Immature natural killer cell (primary cell): ENCODE results near the gene CFAP298. TPM values are rescaled to one million over a fixed set of nuclear protein-coding genes. Genes with fewer than 3 reads are reported as not detected.
"Not testable (repeated sequence)": the region's sequence is repeated elsewhere in the genome, so short reads cannot be mapped to it uniquely, and the experiment has no call there.

Experiments
- DNase-seq, 3 donors: peaks; one replicate each; pipeline ENCODE4 v3.0.0; 2022; ENCODE audit warnings: mixed read lengths in 1 of 3
- H3K27ac Mint-ChIP-seq, 6 donors: one replicate each; pipeline ENCODE4 v1.8.0; 2020; ENCODE audit warnings: mixed read lengths in 6 of 6, mild to moderate bottlenecking in 5 of 6, inconsistent platforms in 4 of 6, moderate library complexity in 3 of 6
- H3K27me3 Mint-ChIP-seq, 3 donors: one replicate each; pipeline ENCODE4 v1.8.0; 2020 to 2021; ENCODE audit warnings: low read depth in 3 of 3, mild to moderate bottlenecking in 3 of 3, mixed read lengths in 3 of 3, moderate library complexity in 3 of 3, inconsistent platforms in 1 of 3
- H3K36me3 Mint-ChIP-seq, 3 donors: one replicate each; pipeline ENCODE4 v1.8.0; 2020; ENCODE audit warnings: mixed read lengths in 3 of 3, inconsistent platforms in 2 of 3, mild to moderate bottlenecking in 2 of 3
- H3K4me1 Mint-ChIP-seq, 2 donors: one replicate each; pipeline ENCODE4 v1.8.0; 2020; ENCODE audit warnings: inconsistent platforms in 2 of 2, mild to moderate bottlenecking in 2 of 2, mixed read lengths in 2 of 2, moderate library complexity in 1 of 2
- H3K4me3 Mint-ChIP-seq, 5 donors: one replicate each; pipeline ENCODE4 v1.8.0; 2020; ENCODE audit warnings: mild to moderate bottlenecking in 5 of 5, mixed read lengths in 5 of 5, inconsistent platforms in 3 of 5, moderate library complexity in 3 of 5
- H3K9me3 Mint-ChIP-seq, 6 donors: one replicate each; pipeline ENCODE4 v1.8.0; 2020; ENCODE audit warnings: mild to moderate bottlenecking in 6 of 6, mixed read lengths in 6 of 6, inconsistent platforms in 4 of 6, moderate library complexity in 3 of 6
- polyA plus RNA-seq, 3 donors: library from polyadenylated mRNA; unstranded; fragments of 300-500 nt; fragmentation: Illumina TruSeq; gene quantifications; one replicate each; pipeline ENCODE4 v1.2.3, GENCODE V29; 2021

CFAP298 gene, protein sequence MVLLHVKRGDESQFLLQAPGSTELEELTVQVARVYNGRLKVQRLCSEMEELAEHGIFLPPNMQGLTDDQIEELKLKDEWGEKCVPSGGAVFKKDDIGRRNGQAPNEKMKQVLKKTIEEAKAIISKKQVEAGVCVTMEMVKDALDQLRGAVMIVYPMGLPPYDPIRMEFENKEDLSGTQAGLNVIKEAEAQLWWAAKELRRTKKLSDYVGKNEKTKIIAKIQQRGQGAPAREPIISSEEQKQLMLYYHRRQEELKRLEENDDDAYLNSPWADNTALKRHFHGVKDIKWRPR
- polyA plus RNA-seq = 10 to 100 TPM; 40.2 to 56.2 (median 46.8) TPM

DNA sequence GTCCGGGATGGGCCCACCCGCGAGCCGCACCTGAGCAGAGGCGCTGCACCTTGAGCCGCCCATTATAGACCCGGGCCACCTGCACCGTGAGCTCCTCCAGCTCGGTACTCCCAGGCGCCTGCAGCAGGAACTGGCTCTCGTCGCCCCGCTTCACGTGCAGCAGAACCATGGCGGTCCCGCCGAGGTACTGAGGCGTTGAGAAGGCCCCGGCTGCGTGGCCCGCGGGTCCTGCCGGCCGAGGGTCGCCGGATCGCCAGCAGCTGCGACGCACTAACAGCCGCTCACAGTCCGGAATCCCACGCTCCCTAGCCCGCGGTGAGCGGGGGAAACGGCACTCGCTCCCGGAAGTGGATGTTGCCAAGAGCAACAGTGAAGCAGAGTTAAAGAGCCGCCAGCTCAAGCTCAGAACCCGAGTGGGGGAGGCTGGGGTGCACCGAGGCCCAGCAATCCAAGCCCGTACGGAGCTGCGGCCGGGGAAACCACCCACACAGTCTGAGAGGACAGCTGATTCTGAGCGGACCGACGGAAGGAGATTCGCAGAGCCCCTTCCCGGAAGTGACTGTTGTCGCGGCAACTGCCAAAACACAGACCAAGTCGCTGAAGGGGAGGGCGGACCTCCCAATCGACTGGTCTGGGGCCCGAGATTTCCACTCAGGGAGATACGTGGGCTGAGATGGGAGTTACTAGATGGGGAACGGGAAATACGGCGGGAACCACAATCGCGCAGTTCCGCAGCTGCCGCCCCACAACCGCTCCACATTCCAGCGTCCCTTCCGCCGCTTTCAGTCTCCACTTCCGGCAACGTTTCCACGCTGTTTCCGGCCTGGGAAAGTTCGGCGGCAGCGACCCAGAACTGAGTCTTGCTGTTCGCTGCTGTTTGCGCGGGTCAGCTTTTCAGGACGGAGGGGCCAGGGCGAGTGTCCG, at the start of gene CFAP298:
Gene CFAP298, minus strand, starts transcription at position 303 of the 924 bp plus-strand sequence. Its CDS starts 134 bp downstream, at position 169.
- peak; percentile 90 to 92 (median 91) for DNase-seq
- Mint-ChIP-seq H3K36me3 (peaks cover 7 to 9% (median 9%) of the 10 kb centered on the region in 3 donors), H3K27me3 (peaks cover 6 to 14% (median 7%) of the 10 kb centered on the region in 3 donors)

DNA sequence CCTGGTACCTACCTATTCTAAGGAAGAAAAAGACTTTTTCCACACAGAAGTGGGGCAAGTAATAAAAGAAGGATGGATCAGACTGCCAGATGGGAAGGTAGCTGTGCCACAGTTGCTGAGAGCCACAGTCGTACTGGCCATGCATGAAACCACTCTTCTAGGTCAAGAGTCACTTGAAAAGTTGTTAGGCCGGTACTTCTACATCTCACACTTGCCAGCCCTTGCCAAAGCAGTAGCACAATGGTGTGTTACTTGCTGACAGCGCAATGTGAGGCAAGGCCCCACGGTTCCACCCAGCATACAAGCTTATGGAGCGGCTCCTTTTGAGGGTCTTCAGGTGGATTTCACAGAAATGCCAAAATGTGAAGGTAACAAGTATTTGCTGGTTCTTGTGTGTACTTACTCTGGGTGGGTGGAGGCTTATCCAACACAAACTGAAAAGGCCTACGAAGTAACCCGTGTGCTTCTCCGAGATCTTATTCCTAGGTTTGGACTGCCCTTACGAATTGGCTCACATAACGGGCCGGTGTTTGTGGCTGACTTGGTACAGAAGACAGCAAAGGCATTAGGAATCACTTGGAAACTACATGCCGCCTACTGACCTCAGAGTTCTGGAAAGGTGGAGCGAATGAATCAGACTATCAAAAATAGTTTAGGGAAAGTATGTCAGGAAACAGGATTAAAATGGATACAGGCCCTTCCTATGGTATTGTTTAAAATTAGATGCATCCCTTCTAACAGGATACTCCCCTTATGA, 49.0 kb upstream of the CFAP298 start:
- not testable (repeated sequence) for H3K4me1 Mint-ChIP-seq, H3K27ac Mint-ChIP-seq, DNase-seq, H3K4me3 Mint-ChIP-seq, H3K27me3 Mint-ChIP-seq
- Mint-ChIP-seq H3K36me3 (peaks cover 50 to 85% (median 59%) of the 10 kb centered on the region in 3 donors), H3K9me3 (peaks cover 20 to 34% (median 27%) of the 10 kb centered on the region in 6 donors)

More for the DNA sequence above, at the start of gene CFAP298:
- Mint-ChIP-seq H3K27ac (peak within 1 kb of the TSS; percentile 95 to 99 (median 98)), H3K4me1 (peaks cover 20 to 33% of the 10 kb centered on the region in 2 donors), H3K4me3 (peak within 1 kb of the TSS; percentile 90 to 98 (median 97)), H3K9me3 (no peaks in the 10 kb centered on the region)

DNA sequence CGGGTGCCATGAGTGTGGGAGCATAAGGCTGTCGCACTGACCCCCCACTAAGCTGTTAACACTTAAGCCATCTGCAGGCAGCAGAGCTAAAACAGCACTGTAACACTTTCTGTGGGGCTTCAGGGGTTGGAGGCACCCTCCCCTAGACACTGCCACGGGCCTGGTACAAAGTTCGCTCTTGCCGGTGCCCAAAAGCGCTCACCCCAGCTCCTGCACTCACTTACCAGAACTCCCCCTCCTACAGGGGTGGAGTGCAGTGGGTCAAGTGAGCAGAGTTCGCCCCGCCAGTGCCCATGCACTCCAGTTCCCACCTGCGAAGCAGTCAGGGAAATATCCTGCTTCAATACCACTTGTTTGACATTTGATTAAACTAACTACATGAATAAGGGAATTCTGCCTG, 46.3 kb upstream of the CFAP298 start:
- H3K27me3 Mint-ChIP-seq = peaks cover 0 to 3% (median 0%) of the 10 kb centered on the region in 3 donors
- H3K4me1 Mint-ChIP-seq = no peaks in the 10 kb centered on the region
- DNase-seq = no peak
- no peak overlapping the region for H3K4me3 Mint-ChIP-seq
- H3K36me3 Mint-ChIP-seq = peaks cover 28 to 67% (median 36%) of the 10 kb centered on the region in 3 donors
- no peak overlapping the region for H3K27ac Mint-ChIP-seq
- peaks cover 0 to 7% (median 2%) of the 10 kb centered on the region in 6 donors for H3K9me3 Mint-ChIP-seq

DNA sequence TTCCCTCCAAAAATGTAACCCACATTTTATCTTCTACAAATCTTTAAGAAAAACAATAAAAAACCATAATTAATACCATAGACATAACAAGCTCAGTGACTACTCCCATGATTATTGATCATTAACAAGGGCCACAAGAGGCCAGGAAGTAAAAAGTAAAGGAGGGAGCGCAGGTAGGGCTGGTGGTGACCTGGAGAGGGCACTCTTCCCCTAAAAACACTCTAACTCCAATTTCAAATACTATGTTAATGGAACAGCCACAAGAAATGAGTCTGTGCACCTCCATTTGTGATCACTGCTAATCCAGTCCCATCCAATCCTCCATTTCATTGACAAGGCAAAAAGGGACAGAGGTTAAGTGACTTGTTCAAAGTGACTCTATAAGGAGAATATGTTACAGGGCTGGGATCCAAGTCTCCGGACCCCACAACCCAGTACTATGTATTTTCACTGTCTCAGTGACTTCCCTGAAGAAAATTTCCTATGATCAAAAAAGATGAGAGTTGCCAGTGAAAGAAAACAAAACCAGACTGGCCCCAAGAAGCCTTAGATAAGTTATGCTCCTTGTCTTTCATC, 41.2 kb upstream of the CFAP298 start:
- Mint-ChIP-seq H3K27me3 (no peaks in the 10 kb centered on the region), H3K36me3 (peaks cover 10 to 31% (median 18%) of the 10 kb centered on the region in 3 donors), H3K4me3 (no peak overlapping the region), H3K4me1 (no peaks in the 10 kb centered on the region), H3K9me3 (no peaks in the 10 kb centered on the region), H3K27ac (no peak overlapping the region)
- peak in 2 of 3 donors; percentile 6 to 19 for DNase-seq

DNA sequence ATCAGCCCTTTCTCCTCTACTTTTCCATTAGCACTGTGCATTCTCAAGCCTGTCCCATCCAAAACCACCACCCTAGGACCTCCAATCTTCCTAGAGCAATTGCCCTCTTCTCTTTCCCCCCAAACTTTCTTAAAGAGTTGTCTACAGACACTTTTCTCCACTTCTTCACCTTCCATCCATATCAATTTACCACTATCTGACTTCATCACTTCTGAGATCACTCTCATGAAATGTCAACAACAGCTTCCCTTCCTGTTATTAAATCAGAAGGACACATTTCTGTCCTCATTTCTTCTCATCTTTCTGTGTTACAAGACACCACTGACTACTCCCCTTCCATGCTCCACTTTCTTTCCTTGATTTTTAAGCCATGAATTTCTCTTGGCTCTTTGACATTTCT, 36.0 kb upstream of the CFAP298 start:
- H3K27ac Mint-ChIP-seq = no peak overlapping the region
- H3K27me3 Mint-ChIP-seq = no peaks in the 10 kb centered on the region
- H3K4me3 Mint-ChIP-seq = no peak overlapping the region
- DNase-seq = no peak
- H3K9me3 Mint-ChIP-seq = no peaks in the 10 kb centered on the region
- H3K4me1 Mint-ChIP-seq = no peaks in the 10 kb centered on the region
- H3K36me3 Mint-ChIP-seq = peaks cover 4 to 17% (median 17%) of the 10 kb centered on the region in 3 donors

DNA sequence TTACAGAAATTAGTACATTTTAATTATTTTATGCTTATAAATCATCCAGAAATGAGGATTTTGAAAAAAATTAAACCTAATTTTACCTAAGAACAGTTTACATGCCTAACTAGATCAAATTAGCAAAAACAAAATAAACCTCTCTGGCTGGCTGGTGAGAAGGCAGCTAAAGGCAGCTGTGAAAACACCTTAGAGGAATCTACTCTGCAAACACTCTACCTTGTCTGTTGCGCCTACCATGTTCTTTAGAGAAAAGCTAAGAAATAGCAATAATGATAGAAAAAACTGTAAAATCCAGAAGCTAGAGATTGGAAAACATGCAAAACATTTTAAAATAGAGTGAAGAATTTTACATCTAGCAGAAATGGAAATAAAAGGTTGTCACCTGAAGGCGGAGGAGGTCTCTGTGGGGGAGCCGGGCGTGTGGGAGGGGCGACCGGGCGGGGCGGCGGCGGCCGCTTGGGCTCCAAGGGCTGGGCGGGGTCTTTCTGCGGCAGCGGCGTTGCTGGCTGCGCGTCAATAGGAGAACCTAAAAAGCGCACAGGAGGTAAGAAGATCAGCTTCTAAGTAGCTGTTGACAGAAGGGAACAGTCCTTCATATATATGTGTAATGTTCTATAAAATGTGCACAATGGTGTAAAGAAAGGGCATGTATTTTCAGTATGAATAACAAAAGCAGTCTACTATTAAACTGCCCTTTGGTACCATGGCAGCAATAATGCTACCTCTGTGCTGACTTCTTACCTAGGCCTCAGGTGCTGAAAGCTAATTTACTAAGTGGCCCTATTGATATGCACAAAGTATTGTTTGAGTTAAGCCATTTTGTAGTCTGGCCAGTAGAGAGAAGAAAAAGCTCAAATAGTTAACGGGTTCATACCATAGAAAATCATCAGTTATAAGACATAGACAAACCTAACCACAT, 33.3 kb upstream of the CFAP298 start:
- Mint-ChIP-seq H3K27ac (peak overlapping the region in 1 of 6 donors; percentile 6), H3K27me3 (no peaks in the 10 kb centered on the region), H3K9me3 (no peaks in the 10 kb centered on the region), H3K4me1 (no peaks in the 10 kb centered on the region), H3K36me3 (peaks cover 4 to 27% (median 17%) of the 10 kb centered on the region in 3 donors), H3K4me3 (no peak overlapping the region)
- DNase-seq = no peak

DNA sequence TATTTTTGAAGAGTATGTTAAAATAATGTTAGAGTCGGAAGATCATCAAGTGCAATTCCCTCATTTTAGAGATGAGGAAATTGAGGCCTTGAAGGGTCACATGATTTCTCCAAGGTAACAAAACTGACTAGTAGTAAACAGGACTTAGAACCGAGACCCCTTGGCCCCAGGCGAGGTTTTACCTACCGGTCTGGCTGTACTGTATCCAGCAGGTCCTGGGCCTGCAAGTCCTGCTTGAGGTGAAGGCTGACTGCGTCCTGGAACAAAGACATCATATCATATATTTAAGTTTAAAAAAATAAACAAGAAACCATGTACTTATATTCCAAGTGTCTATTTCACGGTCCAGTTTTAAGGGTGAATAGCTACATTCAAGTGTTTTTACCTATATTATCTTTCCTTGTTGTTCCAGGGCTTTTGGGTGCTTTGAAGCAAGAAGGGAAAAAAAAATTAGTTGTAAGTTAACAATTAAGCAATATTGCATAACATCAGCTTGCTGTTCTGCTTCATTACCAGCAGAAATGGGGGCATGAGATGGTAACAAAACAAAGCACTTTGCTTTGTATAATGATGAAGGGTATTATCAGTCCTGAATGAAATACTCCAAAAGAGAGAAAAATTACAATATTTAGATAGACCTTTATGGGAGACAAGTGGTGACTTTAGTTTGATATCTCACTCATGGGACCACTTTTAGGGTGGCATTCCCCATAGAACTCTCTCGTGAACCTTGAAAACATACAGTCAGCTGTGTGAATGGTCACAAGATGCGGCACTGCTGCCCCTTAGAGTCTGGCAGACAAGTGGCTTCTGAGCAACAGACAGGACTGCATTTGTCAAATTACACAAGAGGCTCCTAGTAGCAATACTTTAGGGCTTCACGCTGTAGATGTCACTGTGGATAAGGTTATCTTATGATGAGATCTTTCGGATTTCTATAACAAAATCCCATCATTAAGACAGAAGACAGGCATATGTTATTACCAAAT, 29.8 kb upstream of the CFAP298 start:
- Mint-ChIP-seq H3K27me3 (no peaks in the 10 kb centered on the region), H3K36me3 (peaks cover 13 to 38% (median 22%) of the 10 kb centered on the region in 3 donors), H3K27ac (no peak overlapping the region)

DNA sequence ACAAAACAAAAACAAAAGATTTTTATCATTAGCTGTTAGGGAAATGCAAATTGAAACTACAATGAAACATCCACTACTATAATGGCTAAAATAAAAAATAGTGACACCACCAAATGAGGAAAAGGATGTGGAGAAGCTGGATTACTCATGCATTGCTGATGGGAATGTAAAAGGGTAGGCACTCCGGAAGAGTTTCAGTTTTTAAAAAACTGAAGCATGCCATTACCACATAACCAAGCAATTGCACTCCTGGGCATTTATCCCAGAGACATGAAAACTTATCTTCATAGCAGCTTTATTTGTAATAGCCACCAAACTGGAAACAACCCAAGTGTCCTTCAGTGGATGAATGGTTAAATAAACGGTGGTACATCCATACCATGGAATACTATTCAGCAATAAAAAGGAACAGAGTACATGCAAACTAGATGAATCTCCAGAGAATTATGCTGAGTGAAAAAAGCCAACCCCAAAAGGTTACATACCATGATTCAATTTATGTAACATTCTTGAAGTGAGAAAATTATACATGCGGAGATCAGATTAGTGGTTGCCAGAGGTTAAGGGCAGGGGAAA, 14.5 kb upstream of the CFAP298 start:
- no peaks in the 10 kb centered on the region for H3K9me3 Mint-ChIP-seq
- no peak overlapping the region for H3K27ac Mint-ChIP-seq
- H3K4me3 Mint-ChIP-seq = no peak overlapping the region
- peaks cover 4 to 22% (median 10%) of the 10 kb centered on the region in 3 donors for H3K36me3 Mint-ChIP-seq
- H3K27me3 Mint-ChIP-seq = peaks cover 0 to 6% (median 2%) of the 10 kb centered on the region in 3 donors
- peaks cover 2 to 7% of the 10 kb centered on the region in 2 donors for H3K4me1 Mint-ChIP-seq
- no peak for DNase-seq

More for the DNA sequence above, 29.8 kb upstream of the CFAP298 start:
- H3K4me1 Mint-ChIP-seq = no peaks in the 10 kb centered on the region
- no peaks in the 10 kb centered on the region for H3K9me3 Mint-ChIP-seq
- no peak for DNase-seq
- H3K4me3 Mint-ChIP-seq = no peak overlapping the region

DNA sequence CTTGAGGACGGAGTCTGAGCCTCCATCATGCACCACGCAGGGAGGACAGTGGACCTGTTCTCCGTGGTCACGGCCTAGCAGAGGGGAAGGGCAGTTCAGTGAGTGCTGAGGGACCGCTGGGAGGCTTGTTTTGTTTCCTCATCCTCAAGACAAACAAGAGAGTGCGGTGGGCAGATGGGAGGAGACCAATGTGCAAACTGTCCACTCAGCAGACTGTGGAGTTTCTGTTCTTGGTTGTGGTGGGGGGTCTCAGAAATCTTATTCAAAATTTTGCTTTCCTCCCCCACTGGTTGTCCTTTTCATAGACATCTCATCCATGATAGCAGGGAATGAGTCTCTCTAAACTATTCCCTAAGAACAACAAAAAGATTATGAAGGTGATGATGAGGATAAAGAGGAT, 6.0 kb upstream of the CFAP298 start:
- not testable (repeated sequence) for DNase-seq, H3K4me1 Mint-ChIP-seq, H3K27ac Mint-ChIP-seq, H3K9me3 Mint-ChIP-seq, H3K4me3 Mint-ChIP-seq, H3K36me3 Mint-ChIP-seq
- H3K27me3 Mint-ChIP-seq = peaks cover 0 to 14% (median 3%) of the 10 kb centered on the region in 3 donors

DNA sequence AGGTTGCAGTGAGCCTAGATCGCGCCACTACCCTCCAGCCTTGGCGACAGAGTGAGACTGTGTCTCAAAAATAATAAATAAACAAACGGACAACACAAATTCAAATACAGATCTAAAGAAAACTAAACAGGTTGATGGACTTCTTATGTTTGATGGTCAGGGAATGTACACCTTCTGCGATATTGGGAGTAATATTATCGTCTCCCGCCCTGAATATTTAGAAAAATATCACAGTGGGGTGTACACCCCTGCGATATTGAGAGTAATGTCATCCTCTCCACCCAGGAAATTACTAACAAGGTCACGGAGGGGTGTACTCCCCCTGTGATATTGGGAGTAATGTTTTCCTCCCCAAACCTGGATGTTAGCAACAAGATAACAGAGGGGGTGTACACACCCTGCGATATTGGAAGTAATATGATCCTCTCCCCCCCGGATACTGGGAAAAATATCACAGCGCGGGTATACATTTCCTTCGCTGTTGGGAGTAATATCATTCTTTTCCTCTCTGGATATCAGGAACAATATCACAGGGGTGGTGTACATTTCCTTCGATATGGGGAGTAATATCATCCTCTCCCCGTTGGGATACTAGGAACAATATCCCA, 1.4 kb upstream of the CFAP298 start:
- Mint-ChIP-seq H3K9me3 (no peaks in the 10 kb centered on the region), H3K4me1 (peaks cover 20 to 33% of the 10 kb centered on the region in 2 donors), H3K27ac (peak overlapping the region; percentile 95 to 99 (median 98)), H3K4me3 (peak overlapping the region; percentile 90 to 98 (median 97)), H3K36me3 (peaks cover 7 to 9% (median 9%) of the 10 kb centered on the region in 3 donors), H3K27me3 (peaks cover 4 to 14% (median 9%) of the 10 kb centered on the region in 3 donors)
- DNase-seq = no peak

DNA sequence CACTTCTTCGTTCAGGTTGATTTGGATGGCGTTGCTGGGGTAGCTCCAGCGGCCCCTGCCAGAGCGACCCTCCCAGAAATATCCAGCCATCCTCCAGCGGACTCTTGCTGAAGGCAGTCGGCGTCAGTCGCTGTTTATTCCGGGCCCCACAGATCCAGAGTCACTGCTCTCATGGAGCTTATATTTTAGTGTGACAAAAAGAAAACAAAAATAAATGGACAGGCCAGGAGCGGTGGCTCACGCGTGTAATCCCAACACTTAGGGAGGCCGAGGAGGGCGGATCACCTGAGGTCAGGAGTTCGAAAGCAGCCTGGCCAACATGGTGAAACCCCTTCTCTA, 791 bp upstream of the CFAP298 start:
- Mint-ChIP-seq H3K9me3 (no peaks in the 10 kb centered on the region), H3K36me3 (peaks cover 7 to 9% (median 9%) of the 10 kb centered on the region in 3 donors), H3K4me3 (peak overlapping the region; percentile 90 to 98 (median 97))

More for the DNA sequence above, 791 bp upstream of the CFAP298 start:
- DNase-seq = no peak
- Mint-ChIP-seq H3K27me3 (peaks cover 6 to 14% (median 9%) of the 10 kb centered on the region in 3 donors), H3K27ac (peak overlapping the region; percentile 95 to 99 (median 98)), H3K4me1 (peaks cover 20 to 33% of the 10 kb centered on the region in 2 donors)
